NCI-H2107 treated with DMSO at 0.1 percent for 48 hours (cell line): Measurements from ENCODE around the gene PPP2R2B.

Experiments
- DNase-seq: peaks from one replicate; lab custom pipeline; 2025; ENCODE audit not compliant: unreplicated experiment; lab: John Stamatoyannopoulos, UW

Gene PPP2R2B

GRCh38 chr5:146660376-146660960, 218.1 kb downstream of the PPP2R2B start:
- no peak for DNase-seq

GRCh38 chr5:146659961-146660360, 218.6 kb downstream of the PPP2R2B start:
- DNase-seq = no peak

- no peak for DNase-seq
These were observed 221.9 kb downstream of the PPP2R2B start for GRCh38 chr5:146656703-146657102.

- DNase-seq = no peak
These were observed 225.0 kb downstream of the PPP2R2B start for GRCh38 chr5:146653560-146653959.

GRCh38 chr5:146652547-146652946, 226.0 kb downstream of the PPP2R2B start:
- no peak for DNase-seq

GRCh38 chr5:146647656-146648199, 230.8 kb downstream of the PPP2R2B start:
- DNase-seq = no peak

- DNase-seq = no peak
These were observed 232.1 kb downstream of the PPP2R2B start for GRCh38 chr5:146646441-146646840.

- DNase-seq = no peak
These were observed 233.2 kb downstream of the PPP2R2B start for GRCh38 chr5:146645342-146645741.

GRCh38 chr5:146644831-146645230, 233.7 kb downstream of the PPP2R2B start:
- DNase-seq = peak; percentile 39

- no peak for DNase-seq
These were observed 234.8 kb downstream of the PPP2R2B start for GRCh38 chr5:146643776-146644175.

- no peak for DNase-seq
These were observed 236.1 kb downstream of the PPP2R2B start for GRCh38 chr5:146642410-146642809.

- no peak for DNase-seq
These were observed 236.6 kb downstream of the PPP2R2B start for GRCh38 chr5:146641941-146642340.

- no peak for DNase-seq
These were observed 238.2 kb downstream of the PPP2R2B start for GRCh38 chr5:146640285-146640896.

GRCh38 chr5:146635443-146635842, 243.1 kb downstream of the PPP2R2B start:
- DNase-seq = no peak

- peak; percentile 78 for DNase-seq
These were observed 245.2 kb downstream of the PPP2R2B start for GRCh38 chr5:146633323-146633764.

GRCh38 chr5:146632620-146633322, 245.8 kb downstream of the PPP2R2B start:
- peak; percentile 78 for DNase-seq

- DNase-seq = no peak
These were observed 248.1 kb downstream of the PPP2R2B start for GRCh38 chr5:146630472-146630871.

GRCh38 chr5:146628950-146629349, 249.6 kb downstream of the PPP2R2B start:
- no peak for DNase-seq

GRCh38 chr5:146626936-146627335, 251.6 kb downstream of the PPP2R2B start:
- DNase-seq = no peak

GRCh38 chr5:146624179-146624578, 254.4 kb downstream of the PPP2R2B start:
- no peak for DNase-seq

GRCh38 chr5:146623666-146624065, 254.9 kb downstream of the PPP2R2B start:
- no peak for DNase-seq

GRCh38 chr5:146623009-146623408, 255.5 kb downstream of the PPP2R2B start:
- DNase-seq = no peak
